Fibroblast of lung (primary cell): Measurements from ENCODE around the gene GIMAP8.

Experiments used
- EZH2 ChIP-seq: IDR thresholded peaks from 2 replicates; pipeline ENCODE4 v1.5.1; 2012; ENCODE audit warnings: low read length, control low read depth, mild to moderate bottlenecking; ENCODE audit errors: missing control alignments
- TF ChIP-seq, protein P1 (sequence below), 2 donors: IDR thresholded peaks in 1 of 2; conservative IDR thresholded peaks in 1 of 2; 1 replicate in 1 of 2; 2 replicates in 1 of 2; pipeline ENCODE4 v1.5.1; 2011 to 2012; ENCODE audit warnings: low read length in 2 of 2, control low read depth in 1 of 2, inconsistent platforms in 1 of 2, low read depth in 1 of 2, mild to moderate bottlenecking in 1 of 2

- TF ChIP-seq, protein P1, sequence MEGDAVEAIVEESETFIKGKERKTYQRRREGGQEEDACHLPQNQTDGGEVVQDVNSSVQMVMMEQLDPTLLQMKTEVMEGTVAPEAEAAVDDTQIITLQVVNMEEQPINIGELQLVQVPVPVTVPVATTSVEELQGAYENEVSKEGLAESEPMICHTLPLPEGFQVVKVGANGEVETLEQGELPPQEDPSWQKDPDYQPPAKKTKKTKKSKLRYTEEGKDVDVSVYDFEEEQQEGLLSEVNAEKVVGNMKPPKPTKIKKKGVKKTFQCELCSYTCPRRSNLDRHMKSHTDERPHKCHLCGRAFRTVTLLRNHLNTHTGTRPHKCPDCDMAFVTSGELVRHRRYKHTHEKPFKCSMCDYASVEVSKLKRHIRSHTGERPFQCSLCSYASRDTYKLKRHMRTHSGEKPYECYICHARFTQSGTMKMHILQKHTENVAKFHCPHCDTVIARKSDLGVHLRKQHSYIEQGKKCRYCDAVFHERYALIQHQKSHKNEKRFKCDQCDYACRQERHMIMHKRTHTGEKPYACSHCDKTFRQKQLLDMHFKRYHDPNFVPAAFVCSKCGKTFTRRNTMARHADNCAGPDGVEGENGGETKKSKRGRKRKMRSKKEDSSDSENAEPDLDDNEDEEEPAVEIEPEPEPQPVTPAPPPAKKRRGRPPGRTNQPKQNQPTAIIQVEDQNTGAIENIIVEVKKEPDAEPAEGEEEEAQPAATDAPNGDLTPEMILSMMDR (conservative IDR thresholded peaks at IDR 0.05 in 1 of 2, IDR thresholded peaks at IDR 0.05 in 1 of 2; ENCODE audit: low read depth in 1 of 2, low read length in 2 of 2) = no peak
- no peak for TF ChIP-seq EZH2
Observed at GRCh38 chr7:150404172-150404804, 46.1 kb upstream of the GIMAP8 start.
